ENCODE results near the gene SLC1A7. TPM values are rescaled to one million over a fixed set of nuclear protein-coding genes. Genes with fewer than 3 reads are reported as not detected.

The SLC1A7 gene
- total and polyA plus RNA-seq, 2 experiments from 2014 or later, result not detected

- Histone ChIP-seq H3K27me3 (no peaks in the 10 kb centered on the region), H3K4me2 (no peak overlapping the region), H3K9me2 (replicated peaks; ENCODE audit: insufficient read depth) (no peaks in the 10 kb centered on the region), H2AFZ (no peak overlapping the region), H4K20me1 (ENCODE audit: insufficient read depth, poor library complexity, severe bottlenecking) (no peaks in the 10 kb centered on the region), H3K4me3 (no peak overlapping the region), H3K36me3 (replicated peaks; ENCODE audit: insufficient read depth, low read depth) (no peaks in the 10 kb centered on the region), H3K79me2 (no peaks in the 10 kb centered on the region), H3K4me1 (ENCODE audit: insufficient read depth) (peaks cover 10% of the 10 kb centered on the region), H3K27ac (no peak overlapping the region), H3K9me3 (ENCODE audit: low read depth) (no peaks in the 10 kb centered on the region)
- DNase-seq (ENCODE audit: low spot score), result no peak
- no peak for TF ChIP-seq EZH2 (IDR thresholded peaks at IDR 0.05; ENCODE audit: borderline replicate concordance)
- TF ChIP-seq, protein P1, sequence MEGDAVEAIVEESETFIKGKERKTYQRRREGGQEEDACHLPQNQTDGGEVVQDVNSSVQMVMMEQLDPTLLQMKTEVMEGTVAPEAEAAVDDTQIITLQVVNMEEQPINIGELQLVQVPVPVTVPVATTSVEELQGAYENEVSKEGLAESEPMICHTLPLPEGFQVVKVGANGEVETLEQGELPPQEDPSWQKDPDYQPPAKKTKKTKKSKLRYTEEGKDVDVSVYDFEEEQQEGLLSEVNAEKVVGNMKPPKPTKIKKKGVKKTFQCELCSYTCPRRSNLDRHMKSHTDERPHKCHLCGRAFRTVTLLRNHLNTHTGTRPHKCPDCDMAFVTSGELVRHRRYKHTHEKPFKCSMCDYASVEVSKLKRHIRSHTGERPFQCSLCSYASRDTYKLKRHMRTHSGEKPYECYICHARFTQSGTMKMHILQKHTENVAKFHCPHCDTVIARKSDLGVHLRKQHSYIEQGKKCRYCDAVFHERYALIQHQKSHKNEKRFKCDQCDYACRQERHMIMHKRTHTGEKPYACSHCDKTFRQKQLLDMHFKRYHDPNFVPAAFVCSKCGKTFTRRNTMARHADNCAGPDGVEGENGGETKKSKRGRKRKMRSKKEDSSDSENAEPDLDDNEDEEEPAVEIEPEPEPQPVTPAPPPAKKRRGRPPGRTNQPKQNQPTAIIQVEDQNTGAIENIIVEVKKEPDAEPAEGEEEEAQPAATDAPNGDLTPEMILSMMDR (IDR thresholded peaks at IDR 0.05; ENCODE audit: poor library complexity), result no peak
- TF ChIP-seq EZH2phosphoT487 (IDR thresholded peaks at IDR 0.05; ENCODE audit: low read depth, severe bottlenecking, unreplicated experiment), result no peak
- WGBS (ENCODE audit: low lambda C conversion rate, missing lambda C conversion rate), result 80% methylated on average over 27 of the region's 27 CpGs
Measured at GRCh38 chr1:53087332-53088285, 54.8 kb downstream of the SLC1A7 start.

GRCh38 chr1:53086491-53087070, 55.9 kb downstream of the SLC1A7 start:
- no peak overlapping the region for H3K4me2 ChIP-seq
- no peaks in the 10 kb centered on the region for H4K20me1 ChIP-seq (ENCODE audit: insufficient read depth, poor library complexity, severe bottlenecking)
- no peaks in the 10 kb centered on the region for H3K36me3 ChIP-seq (replicated peaks; ENCODE audit: insufficient read depth, low read depth)
- no peak overlapping the region for H2AFZ ChIP-seq
- H3K9me3 ChIP-seq (ENCODE audit: low read depth), result no peaks in the 10 kb centered on the region
- no peak for DNase-seq (ENCODE audit: low spot score)
- no peaks in the 10 kb centered on the region for H3K27me3 ChIP-seq
- no peaks in the 10 kb centered on the region for H3K79me2 ChIP-seq
- WGBS (ENCODE audit: low lambda C conversion rate, missing lambda C conversion rate), result 80% methylated on average over 4 of the region's 4 CpGs
- H3K4me3 ChIP-seq, result no peak overlapping the region
- no peak for TF ChIP-seq EZH2phosphoT487 (IDR thresholded peaks at IDR 0.05; ENCODE audit: low read depth, severe bottlenecking, unreplicated experiment)
- no peak for TF ChIP-seq EZH2 (IDR thresholded peaks at IDR 0.05; ENCODE audit: borderline replicate concordance)
- TF ChIP-seq, protein P1 (IDR thresholded peaks at IDR 0.05; ENCODE audit: poor library complexity), result no peak
- H3K27ac ChIP-seq, result no peak overlapping the region
- H3K9me2 ChIP-seq (replicated peaks; ENCODE audit: insufficient read depth), result no peaks in the 10 kb centered on the region
- H3K4me1 ChIP-seq (ENCODE audit: insufficient read depth), result peaks cover 10% of the 10 kb centered on the region

GRCh38 chr1:53085405-53085804, 57.0 kb downstream of the SLC1A7 start:
- Histone ChIP-seq H4K20me1 (ENCODE audit: insufficient read depth, poor library complexity, severe bottlenecking) (no peaks in the 10 kb centered on the region), H3K27ac (no peak overlapping the region), H3K4me1 (ENCODE audit: insufficient read depth) (peaks cover 10% of the 10 kb centered on the region), H3K36me3 (replicated peaks; ENCODE audit: insufficient read depth, low read depth) (no peaks in the 10 kb centered on the region), H3K4me3 (no peak overlapping the region), H3K27me3 (no peaks in the 10 kb centered on the region), H3K9me3 (ENCODE audit: low read depth) (no peaks in the 10 kb centered on the region), H3K4me2 (no peak overlapping the region), H3K79me2 (no peaks in the 10 kb centered on the region), H2AFZ (no peak overlapping the region), H3K9me2 (replicated peaks; ENCODE audit: insufficient read depth) (no peaks in the 10 kb centered on the region)
- TF ChIP-seq EZH2phosphoT487 (IDR thresholded peaks at IDR 0.05; ENCODE audit: low read depth, severe bottlenecking, unreplicated experiment) (no peak), EZH2 (IDR thresholded peaks at IDR 0.05; ENCODE audit: borderline replicate concordance) (no peak)
- TF ChIP-seq, protein P1 (IDR thresholded peaks at IDR 0.05; ENCODE audit: poor library complexity), result no peak
- no peak for DNase-seq (ENCODE audit: low spot score)
- 94% methylated on average over 8 of the region's 8 CpGs for WGBS (ENCODE audit: low lambda C conversion rate, missing lambda C conversion rate)
